Retinal pigment epithelial cell (primary cell): ENCODE results near the gene KLK8.
"Not testable (repeated sequence)": the region's sequence is repeated elsewhere in the genome, so short reads cannot be mapped to it uniquely, and the experiment has no call there.

Experiments
- DNase-seq: peaks from one replicate; pipeline ENCODE4 v3.0.0-alpha.2; 2010; ENCODE audit warnings: low read depth
- H3K4me3 ChIP-seq: 2 replicates; pipeline ENCODE4 v1.5.1; 2011; ENCODE audit warnings: mild to moderate bottlenecking, low read length, control low read depth, moderate library complexity
- CTCF ChIP-seq: conservative IDR thresholded peaks from 2 replicates; pipeline ENCODE4 v1.5.1; 2011; ENCODE audit warnings: low read depth, low read length, control low read depth, inconsistent platforms

The KLK8 gene

DNA sequence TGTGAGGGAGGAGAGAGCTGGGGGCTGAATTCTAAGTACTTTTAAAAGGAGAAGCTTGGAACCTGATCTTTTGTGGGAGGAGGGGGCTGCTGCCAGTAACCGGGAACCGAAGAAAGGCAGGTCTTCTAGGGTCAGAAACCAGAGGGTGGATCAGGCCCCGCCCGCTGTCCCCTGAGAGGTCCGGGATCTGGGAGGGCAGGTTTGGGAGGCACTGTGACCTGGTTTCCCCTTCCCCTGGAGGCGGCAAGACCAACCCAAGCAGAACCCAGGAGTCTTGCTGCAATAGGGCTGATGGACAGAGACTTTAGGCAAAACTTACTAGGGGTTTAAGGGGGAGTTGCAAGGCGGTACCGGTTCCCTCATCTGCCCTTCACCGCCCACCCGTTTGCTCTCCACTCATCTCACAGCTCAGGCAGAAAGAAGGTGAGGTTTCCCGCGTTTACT lies 707 bp upstream of the KLK8 start:
- H3K4me3 ChIP-seq, result no peak overlapping the region
- no peak for DNase-seq
- no peak for TF ChIP-seq CTCF

DNA sequence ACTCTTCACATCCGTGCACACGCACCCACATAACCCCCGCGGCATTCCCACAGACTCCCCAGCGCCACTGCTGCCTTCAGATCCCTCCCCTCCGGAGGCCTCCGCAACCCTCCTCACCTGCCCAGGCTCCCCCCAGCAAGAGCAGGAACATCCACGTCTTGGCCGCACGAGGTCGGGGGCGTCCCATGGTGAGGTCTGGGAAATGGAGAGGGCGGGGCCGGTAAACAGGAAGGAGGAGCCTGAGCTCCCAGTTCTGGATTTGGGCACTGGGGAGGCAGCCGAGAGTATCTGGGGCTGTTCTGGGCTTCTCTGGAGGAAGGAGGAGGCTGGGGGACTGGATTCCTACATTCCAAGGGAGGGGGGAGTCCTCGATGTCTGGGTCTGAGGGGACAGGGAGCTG lies 423 bp downstream of the KLK8 start:
- no peak overlapping the region for H3K4me3 ChIP-seq
- no peak for DNase-seq
- no peak for TF ChIP-seq CTCF

GRCh38 chr19:51000426-51000825 lies 978 bp downstream of the KLK8 start:
- TF ChIP-seq CTCF, result no peak
- H3K4me3 ChIP-seq, result no peak overlapping the region
- DNase-seq, result no peak

DNA sequence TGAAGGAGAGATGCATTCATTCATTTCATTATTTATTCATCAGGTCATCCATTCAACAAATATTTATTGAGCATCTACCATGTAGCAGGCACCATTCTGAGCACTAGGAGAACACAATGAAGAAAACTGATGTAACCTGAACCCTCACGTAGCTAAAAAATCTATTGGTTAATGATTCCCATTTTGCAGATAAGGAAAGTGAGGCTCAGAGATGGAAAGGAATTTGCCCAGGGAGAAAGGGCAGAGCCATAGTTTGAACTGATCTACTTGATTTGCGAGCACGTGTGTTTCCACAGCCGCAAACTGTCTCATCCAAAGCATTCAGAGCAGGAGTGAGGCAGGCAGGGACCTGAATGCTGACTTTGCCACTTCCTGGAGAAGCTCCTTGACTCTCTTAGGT lies 2.7 kb downstream of the KLK8 start:
- no peak for TF ChIP-seq CTCF
- no peak overlapping the region for H3K4me3 ChIP-seq
- DNase-seq, result no peak

- TF ChIP-seq CTCF, result no peak
- DNase-seq, result no peak
- H3K4me3 ChIP-seq, result no peak overlapping the region
Observed at GRCh38 chr19:50998061-50998460, 3.3 kb downstream of the KLK8 start.

GRCh38 chr19:50994129-50994528 lies 7.3 kb downstream of the KLK8 start:
- H3K4me3 ChIP-seq, result no peak overlapping the region
- TF ChIP-seq CTCF, result no peak
- DNase-seq, result no peak

DNA sequence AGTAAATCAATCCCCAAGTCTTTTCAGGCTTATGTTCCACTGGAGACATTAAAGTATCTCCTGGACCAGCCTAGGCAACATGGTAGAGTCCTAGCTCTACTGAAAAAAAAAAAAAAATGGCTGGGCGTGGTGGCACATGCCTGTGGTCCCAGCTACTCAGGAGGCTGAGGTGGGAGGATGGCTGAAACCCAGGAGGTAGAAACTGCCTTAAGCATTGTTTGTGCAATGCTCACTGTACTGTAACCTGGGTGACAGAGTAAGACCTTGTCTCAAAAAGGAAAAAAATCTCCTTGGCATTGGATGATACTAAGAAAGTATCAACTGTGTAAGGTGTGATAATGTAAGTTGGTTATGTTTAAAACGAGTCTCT lies 8.8 kb downstream of the KLK8 start:
- TF ChIP-seq CTCF, result no peak
- no peak for DNase-seq
- no peak overlapping the region for H3K4me3 ChIP-seq

GRCh38 chr19:50984416-50984815 lies 17.0 kb downstream of the KLK8 start:
- DNase-seq, H3K4me3 ChIP-seq: not testable (repeated sequence)
